DMS114 treated with DMSO at 0.1 percent for 48 hours (cell line): Measurements from ENCODE around the gene ADCY5.
"Not testable (repeated sequence)": the region's sequence is repeated elsewhere in the genome, so short reads cannot be mapped to it uniquely, and the experiment has no call there.

Source experiments
- DNase-seq: peaks from one replicate; lab custom pipeline; 2025; ENCODE audit not compliant: unreplicated experiment; lab: John Stamatoyannopoulos, UW

ADCY5 gene

DNA sequence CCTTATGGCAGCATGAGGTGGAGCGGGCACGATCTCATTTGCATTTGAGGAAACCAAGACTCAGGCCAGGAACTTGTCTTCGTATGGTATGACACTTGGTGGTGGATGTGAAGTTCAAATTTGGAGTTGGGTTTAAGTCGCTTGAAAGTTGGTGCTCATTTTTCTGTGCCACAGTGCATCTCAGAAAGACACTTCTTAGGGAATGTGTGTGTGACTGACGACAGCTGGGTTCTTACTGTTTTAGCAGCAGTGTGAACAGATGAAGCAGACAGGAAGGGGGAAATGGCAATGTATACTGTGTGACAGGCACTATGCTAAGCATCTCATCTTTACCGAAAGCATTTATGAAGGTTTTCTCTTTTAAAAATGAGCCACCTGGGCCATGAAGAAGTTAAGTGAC, 171.8 kb downstream of the ADCY5 start:
- DNase-seq, result no peak

DNA sequence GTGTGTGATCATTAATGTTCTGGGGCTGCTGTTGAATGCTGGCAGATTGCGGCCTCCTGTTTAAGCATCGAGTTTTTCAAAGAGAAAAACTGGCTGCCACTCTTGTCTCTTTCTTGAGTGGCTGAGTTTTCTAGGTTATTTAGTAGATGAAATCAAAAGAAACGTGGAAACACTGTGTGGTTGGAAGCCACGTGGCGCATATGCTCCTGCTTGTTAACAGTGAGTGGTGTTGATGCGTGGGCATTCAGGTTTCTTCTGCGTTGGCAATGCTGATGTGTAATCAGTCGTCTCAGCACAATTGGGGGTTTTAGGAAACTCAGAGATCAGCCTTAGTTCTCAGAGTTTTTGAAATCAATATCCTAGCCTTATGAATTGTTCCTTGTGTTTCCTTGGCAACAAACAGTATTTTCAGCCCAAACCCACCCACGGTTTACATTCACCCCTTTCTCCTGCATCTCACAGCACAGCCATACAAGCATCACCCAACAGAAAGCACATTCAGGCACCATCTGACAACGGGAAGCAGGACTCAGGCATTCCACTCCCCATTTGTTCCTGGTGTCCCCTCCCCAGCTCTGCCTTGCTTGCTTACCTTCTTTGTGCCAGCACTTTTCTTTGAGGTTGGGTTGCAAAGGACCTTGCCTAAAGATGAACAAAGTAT, 172.4 kb downstream of the ADCY5 start:
- no peak for DNase-seq

DNA sequence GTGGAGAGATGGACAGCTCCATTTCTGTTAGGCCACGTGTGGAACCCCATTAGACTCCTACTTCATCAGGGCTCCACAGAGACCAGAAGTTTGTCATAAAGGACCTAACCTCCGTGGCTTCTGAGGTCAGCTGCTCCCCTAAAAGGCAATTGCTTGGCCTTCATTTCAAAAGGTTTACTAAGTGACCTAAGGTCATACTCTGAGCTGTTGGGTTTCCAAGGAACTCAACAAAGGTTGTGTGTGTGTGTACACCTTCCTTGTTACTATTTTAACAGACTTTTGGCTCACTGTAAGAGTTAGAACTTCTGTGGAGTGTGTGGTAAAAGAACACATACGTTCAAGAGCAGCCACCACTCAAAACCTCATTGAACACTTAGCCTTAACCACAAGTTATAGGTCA, 173.2 kb downstream of the ADCY5 start:
- no peak for DNase-seq

DNA sequence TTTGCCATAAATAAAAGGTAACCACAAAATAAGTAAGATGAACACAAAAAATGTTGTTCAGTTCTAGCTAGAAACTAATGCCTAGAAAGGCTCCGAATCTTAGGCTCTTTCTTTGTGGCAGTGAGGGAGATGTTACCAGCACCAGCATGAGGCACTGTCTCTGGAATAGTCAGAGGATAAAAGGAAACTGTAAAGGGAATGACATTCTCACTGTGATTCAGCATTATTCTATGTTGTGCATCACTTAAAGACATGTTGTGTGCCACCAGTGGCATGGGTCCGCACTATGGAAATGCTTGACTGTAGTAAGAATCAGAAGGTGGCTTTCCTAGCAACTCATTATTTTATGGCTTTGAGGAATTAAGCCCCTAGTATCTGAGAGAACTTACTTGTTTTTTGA, 176.3 kb downstream of the ADCY5 start:
- no peak for DNase-seq

DNA sequence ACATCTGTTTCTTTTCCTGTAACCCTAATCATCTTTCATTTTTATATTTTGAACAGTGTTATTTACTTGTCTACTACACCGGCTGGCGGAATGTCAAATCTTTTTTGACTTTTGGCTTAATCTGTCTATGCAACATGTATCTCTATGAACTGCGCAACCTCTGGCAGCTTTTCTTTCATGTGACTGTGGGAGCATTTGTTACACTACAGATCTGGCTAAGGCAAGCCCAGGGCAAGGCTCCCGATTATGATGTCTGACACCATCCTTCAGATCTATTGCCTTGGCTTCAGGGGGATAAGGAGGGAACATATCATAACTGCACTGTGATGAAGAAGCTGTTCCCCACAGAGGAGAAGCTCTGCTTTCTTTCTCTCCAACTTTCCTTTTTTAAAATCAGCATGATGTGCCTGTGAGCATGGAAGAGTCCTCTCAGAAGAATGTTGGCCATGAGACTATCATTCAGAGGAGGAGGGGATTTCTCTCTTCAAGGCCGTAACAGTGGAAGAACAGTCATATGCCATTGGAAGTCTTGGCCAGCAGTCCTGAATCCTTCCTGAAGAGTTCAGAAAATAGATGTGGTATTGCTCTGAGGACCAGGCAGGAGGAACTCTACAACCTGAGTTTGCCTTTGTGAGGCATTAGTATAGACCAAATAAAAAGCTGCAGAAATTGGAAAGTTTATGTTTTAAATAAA, 177.3 kb downstream of the ADCY5 start:
- DNase-seq, result no peak

DNA sequence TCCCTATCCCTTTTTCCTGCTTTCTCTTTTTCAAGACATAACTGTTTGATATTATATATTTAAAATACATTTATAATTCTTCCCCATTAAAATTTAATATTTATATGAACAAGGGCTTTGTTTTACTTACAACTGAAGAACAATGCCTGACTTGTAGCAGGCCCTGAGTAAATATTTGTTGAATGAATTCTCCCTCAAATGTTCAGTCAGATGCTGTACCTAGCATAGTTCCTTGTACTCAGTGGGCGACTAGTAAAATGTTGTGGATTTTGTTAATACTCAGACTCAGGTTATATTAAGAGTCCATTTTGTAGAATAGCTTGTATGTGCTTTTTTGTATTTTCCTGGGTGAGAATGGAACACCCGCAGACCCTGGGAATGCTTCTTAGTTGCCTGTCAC, 178.1 kb downstream of the ADCY5 start:
- DNase-seq, result no peak

DNA sequence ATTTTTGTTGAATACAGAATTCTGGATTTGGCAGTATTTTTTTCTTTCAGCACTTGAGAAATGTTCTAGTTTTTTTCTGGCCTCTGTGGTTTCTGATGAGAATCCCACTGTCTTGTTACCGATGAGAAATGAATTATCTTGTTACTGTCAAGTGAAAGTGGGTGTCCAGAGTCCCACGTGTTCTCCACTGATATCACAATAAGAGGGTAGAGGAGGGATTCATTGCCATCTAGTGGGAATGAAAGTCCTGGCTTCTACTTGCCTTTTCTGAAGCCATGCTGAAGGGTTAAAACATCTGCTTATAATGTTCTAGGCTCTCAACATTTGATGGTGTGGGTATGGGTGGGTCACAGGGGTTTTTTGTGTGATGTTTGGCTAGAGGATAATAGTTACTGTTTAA, 181.1 kb downstream of the ADCY5 start:
- no peak for DNase-seq

DNA sequence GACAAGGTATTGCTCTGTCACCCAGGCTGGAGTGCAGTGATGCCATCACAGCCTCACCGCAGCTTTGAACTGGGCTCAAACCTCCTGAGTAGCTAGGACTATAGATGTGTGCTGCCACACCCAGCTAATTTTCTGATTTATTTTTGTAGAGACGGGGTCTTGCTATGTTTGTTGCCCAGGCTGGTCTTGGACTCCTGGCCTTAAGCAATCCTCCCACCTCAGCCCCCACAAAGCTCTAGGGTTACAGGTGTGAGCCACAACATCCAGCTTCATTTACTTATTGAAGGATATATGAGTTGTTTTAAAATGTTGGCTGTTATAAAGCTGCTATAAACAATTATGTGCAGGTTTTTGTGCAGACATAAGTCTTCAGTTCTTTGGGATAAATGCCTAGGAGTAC, 184.9 kb downstream of the ADCY5 start:
- no peak for DNase-seq

DNA sequence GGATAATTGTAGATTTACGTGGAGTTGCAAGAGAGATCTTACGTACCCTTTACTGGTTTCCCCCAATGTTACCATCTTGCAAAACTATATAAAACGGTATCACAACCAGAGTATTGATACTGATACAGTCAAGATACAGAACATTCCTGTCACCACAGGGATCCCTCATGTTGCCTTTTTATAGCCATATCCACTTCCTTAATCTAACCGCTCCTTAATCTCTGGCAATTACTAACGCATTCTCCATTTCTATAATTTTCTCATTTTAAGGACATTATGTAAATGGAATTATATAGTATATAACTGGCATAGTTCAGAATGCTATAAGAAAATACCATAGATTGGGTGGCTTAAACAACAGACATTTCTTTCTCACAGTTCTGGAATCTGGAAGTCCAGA, 186.0 kb downstream of the ADCY5 start:
- DNase-seq, result no peak

DNA sequence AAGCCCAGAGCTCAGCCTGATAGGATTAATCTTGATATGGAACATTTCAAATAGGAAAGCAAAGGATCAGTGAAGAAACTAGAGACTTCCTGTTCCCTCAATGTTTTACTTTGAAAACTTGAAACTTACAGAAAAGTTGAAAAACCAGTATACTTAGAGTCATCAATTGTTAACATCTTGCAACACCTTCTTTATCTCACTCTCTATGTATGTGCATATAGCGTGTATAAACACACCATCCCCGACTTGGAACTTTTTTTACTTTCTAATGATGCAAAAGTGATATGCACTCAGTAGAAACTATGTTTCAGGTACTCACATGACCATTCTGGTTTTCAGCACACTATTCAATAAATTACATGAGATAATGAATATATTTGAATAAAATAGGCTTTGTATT, 186.7 kb downstream of the ADCY5 start:
- DNase-seq, result no peak

DNA sequence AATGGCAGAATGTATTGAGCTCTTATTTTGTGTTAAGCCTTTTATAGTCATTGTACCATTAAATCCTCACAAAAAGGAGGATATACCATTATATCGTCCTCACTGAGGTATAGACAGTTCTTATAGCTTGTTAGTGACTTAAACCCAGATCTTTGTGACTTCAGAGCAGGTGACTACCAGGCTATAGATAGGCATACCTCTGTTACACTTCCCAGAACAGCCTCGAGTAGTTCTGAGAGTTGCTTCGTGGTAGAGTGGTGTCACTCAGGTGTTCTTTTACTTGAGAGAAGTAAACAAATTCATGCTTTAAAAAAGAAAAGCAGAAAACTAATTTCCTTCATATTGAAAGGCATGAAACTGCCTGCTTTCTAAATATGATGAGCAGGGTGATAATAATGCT, 187.2 kb downstream of the ADCY5 start:
- DNase-seq, result no peak

DNA sequence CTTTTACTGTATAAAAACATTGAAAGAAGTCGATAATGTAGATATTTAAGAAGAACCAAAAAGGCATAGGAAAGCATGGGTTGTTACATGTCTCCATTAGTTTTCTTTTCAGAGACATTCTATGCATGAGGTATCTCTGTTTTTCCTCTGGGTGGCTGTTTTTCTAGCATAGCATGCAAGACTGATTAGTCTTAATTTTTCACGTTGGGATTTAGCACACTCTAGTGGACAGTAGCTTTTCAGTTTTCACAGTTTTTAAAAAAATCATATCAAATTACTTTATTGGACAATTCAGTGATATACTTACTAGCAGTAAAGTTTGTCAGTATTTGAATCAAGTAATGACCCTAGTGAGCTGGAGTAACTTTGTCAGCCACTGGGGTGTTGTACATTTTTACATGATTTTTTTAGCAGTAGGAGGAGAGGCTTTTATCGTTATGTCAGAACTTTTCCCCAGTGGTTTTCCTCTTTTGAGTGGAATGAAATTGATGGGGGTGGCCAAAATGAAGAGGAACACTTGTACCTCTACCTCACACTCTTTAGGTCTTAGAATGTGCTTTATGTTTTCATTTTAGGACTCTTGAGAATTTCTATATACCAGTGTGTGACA, 190.0 kb downstream of the ADCY5 start:
- peak; percentile 72 for DNase-seq

DNA sequence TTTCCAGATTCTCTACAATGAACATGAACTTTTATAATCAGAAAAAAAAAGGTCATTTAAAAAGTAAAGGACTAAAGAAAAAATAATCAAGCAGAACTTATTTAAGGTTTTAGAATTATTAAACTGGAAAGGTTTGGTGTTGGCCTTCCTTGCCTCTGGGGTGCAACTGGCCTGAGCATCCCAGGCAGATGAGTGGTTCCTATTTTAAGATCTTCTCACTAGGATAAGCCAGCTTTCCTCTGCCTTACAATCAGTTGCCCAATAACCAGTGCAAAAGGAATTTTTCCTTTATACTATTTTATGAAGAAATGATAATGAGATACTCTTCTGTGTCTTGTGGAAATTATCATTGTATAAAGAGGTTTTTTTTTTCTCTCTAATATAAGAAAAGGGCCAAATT, 190.5 kb downstream of the ADCY5 start:
- no peak for DNase-seq

DNA sequence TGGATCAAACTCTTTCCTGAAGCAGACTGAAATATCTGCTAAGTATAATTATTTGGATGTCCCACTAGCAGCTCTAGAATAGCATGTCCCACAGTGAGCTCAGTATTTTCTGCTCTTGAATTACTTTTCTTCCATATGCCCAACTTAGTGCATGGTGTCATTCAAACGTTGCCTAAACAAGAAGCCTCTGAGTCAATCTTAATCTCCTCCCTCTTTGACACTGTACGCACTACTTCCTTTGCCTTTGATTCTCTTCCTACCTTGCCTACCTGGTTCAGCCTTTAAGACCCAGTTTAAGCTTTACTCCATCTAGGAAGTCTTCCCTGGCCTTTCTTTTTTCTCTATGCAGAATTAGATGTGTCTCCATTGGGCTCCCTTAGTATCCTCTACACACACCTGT, 192.6 kb downstream of the ADCY5 start:
- no peak for DNase-seq

DNA sequence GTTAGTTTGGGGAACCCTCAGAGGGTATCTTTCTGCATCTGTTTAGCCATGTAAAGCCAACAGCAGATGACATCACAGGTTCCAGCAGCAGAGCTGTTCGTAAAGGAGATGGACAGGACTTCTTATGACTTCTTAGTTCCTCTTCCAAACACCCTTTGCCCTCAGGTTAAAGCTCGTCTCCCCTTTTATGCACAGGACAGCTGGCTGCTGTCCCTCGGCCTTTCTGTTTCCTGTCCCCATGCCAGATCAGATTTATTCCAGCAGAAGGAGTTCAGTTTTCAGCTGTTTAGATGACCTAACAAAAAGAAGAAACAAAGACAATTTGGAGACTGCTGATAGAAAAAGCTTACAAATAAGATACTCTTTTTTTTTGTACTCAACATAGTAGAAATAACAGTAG, 202.0 kb downstream of the ADCY5 start:
- no peak for DNase-seq

DNA sequence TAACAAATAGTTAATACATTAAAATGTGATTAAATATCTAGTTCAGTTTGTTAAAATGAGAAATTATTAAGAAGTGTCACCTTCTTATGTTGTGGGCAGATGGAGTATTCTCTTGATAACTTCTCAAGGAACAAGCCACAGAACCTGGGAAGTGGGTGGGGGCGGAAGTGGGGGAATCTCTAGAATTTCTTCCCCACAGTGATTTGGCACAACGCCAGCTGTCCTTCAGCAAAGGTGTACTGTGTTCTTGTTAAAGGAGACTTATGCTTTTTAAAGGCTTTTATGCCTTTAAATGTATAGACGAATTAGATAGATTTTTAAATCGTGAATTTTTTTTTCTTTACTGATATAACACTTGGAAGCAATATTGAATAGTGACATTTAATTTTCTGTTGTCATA, 204.8 kb downstream of the ADCY5 start:
- DNase-seq, result no peak

DNA sequence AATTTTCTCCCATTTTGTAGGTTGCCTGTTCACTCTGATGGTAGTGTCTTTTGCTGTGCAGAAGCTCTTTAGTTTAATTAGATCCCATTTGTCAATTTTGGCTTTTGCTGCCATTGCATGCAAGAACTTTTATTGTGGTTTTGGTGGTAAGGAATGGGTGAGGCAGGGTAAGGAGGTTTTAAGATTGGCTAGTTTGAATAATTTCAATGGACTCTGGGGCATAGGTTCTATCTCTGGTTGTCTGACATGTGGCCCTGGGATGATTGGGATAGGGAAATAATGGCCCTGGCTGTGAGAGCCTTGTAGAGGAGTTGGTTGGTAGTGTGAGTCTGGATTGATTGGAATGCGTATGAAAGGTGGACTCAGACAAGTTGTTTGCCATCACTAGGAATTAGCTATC, 209.1 kb downstream of the ADCY5 start:
- DNase-seq, result no peak

DNA sequence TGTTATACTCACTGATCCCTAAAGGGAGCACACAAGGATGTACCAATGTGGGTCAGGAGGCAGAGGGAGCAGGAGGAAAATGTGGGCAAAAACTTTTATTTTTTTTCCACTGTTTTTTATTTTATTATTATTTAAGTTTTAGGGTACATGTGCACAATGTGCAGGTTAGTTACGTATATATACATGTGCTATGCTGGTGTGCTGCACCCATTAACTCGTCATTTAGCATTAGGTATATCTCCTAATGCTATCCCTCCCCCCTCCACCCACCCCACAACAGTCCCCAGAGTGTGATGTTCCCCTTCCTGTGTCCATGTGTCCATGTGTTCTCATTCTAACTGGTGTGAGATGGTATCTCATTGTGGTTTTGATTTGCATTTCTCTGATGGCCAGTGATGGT, 209.7 kb downstream of the ADCY5 start:
- DNase-seq, result not testable (repeated sequence)

DNA sequence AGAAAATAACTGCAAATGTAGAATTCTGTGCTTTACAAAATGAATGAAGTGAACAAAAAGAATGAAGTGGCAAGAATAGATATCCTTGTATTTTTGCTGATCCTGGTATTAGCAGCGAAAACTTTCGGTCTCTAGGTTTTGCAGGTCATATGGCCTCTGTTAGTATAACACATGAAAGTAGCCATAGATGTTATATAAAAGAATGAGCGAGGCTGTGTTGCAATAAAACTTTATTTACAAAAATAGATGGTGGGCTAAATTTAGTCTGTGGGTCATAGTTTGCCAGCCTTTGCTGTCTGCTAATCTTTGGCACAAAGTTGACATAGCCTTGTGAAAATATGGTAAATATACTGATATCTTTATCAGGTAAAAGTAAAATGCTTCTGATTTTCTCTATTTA, 212.0 kb downstream of the ADCY5 start:
- no peak for DNase-seq
